H9 (cell line): ENCODE results near the gene KHNYN. TPM values are rescaled to one million over a fixed set of nuclear protein-coding genes. Genes with fewer than 3 reads are reported as not detected.
"Not testable (repeated sequence)": the region's sequence is repeated elsewhere in the genome, so short reads cannot be mapped to it uniquely, and the experiment has no call there.

Source experiments
- DNase-seq: peaks from one replicate; pipeline ENCODE4 v3.0.0-alpha.2; 2017
- H2AFZ ChIP-seq: one replicate; pipeline ENCODE4 v1.6.1; 2013; ENCODE audit warnings: mild to moderate bottlenecking, low read length, control low read depth, moderate library complexity
- H2AK5ac ChIP-seq: 2 replicates; pipeline ENCODE4 v1.6.1; 2013; ENCODE audit warnings: low read length, control low read depth, mixed read lengths; ENCODE audit not compliant: insufficient read length
- H2BK120ac ChIP-seq: one replicate; pipeline ENCODE4 v1.6.1; 2013; ENCODE audit warnings: low read depth, mild to moderate bottlenecking, low read length, control low read depth, inconsistent platforms; ENCODE audit not compliant: poor library complexity, severe bottlenecking
- H2BK12ac ChIP-seq: 2 replicates; pipeline ENCODE4 v1.6.1; 2013; ENCODE audit warnings: low read length, control low read depth, mixed read lengths, low read depth; ENCODE audit not compliant: insufficient read length
- H2BK15ac ChIP-seq: 2 replicates; pipeline ENCODE4 v1.6.1; 2013; ENCODE audit warnings: low read depth, low read length, control low read depth
- H2BK20ac ChIP-seq: one replicate; pipeline ENCODE4 v1.6.1; 2013; ENCODE audit warnings: low read depth, mild to moderate bottlenecking, low read length, control low read depth, inconsistent platforms; ENCODE audit not compliant: poor library complexity, severe bottlenecking
- H2BK5ac ChIP-seq: 2 replicates; pipeline ENCODE4 v1.6.1; 2013; ENCODE audit warnings: low read length, control low read depth, mixed read lengths; ENCODE audit not compliant: insufficient read length
- H3K14ac ChIP-seq: 2 replicates; pipeline ENCODE4 v1.6.1; 2013; ENCODE audit warnings: low read length, control low read depth; ENCODE audit not compliant: insufficient read depth
- H3K18ac ChIP-seq: 2 replicates; pipeline ENCODE4 v1.6.1; 2013; ENCODE audit warnings: low read depth, mild to moderate bottlenecking, mixed read lengths, low read length, control low read depth; ENCODE audit not compliant: insufficient read length
- H3K23ac ChIP-seq: 2 replicates; pipeline ENCODE4 v1.6.1; 2013; ENCODE audit warnings: low read length, control low read depth, mixed read lengths, low read depth; ENCODE audit not compliant: insufficient read length
- H3K23me2 ChIP-seq: 2 replicates; pipeline ENCODE4 v1.6.1; 2013; ENCODE audit warnings: low read depth, mild to moderate bottlenecking, mixed read lengths, low read length, control low read depth; ENCODE audit not compliant: insufficient read length, poor library complexity, severe bottlenecking
- H3K27ac ChIP-seq: 2 replicates; pipeline ENCODE4 v1.5.1; 2013; ENCODE audit warnings: low read length, control low read depth, mixed read lengths, low read depth; ENCODE audit not compliant: insufficient read length
- H3K27me3 ChIP-seq: 2 replicates; pipeline ENCODE4 v1.6.1; 2013; ENCODE audit warnings: low read length, control low read depth, inconsistent platforms; ENCODE audit not compliant: insufficient read depth
- H3K4ac ChIP-seq: 2 replicates; pipeline ENCODE4 v1.6.1; 2013; ENCODE audit warnings: low read depth, mild to moderate bottlenecking, control low read depth, inconsistent platforms, low read length, moderate library complexity
- H3K4me1 ChIP-seq: 2 replicates; pipeline ENCODE4 v1.6.1; 2013; ENCODE audit warnings: low read length, control low read depth, inconsistent platforms; ENCODE audit not compliant: insufficient read depth
- H3K4me2 ChIP-seq: 2 replicates; pipeline ENCODE4 v1.6.1; 2013; ENCODE audit warnings: low read length, control low read depth, mixed read lengths; ENCODE audit not compliant: insufficient read length, insufficient read depth
- H3K56ac ChIP-seq: 2 replicates; pipeline ENCODE4 v1.6.1; 2013; ENCODE audit warnings: low read depth, mild to moderate bottlenecking, mixed read lengths, low read length, control low read depth; ENCODE audit not compliant: insufficient read length
- H3K79me1 ChIP-seq: 2 replicates; pipeline ENCODE4 v1.6.1; 2013; ENCODE audit warnings: low read depth, mild to moderate bottlenecking, moderate library complexity, low read length, control low read depth, inconsistent platforms; ENCODE audit not compliant: insufficient read depth, poor library complexity, severe bottlenecking
- H3K79me2 ChIP-seq: 2 replicates; pipeline ENCODE4 v1.6.1; 2013; ENCODE audit warnings: low read length, control low read depth, inconsistent platforms; ENCODE audit not compliant: insufficient read depth
- H3K9ac ChIP-seq: 2 replicates; pipeline ENCODE4 v1.6.1; 2013; ENCODE audit warnings: low read length, control low read depth, mixed read lengths; ENCODE audit not compliant: insufficient read length; ENCODE audit errors: extremely low read depth
- H3K9me3 ChIP-seq: one replicate; pipeline ENCODE4 v1.6.1; 2013; ENCODE audit warnings: low read depth, low read length, inconsistent platforms; ENCODE audit not compliant: control insufficient read depth
- H3T11ph ChIP-seq: one replicate; pipeline ENCODE4 v1.6.1; 2013; ENCODE audit warnings: mild to moderate bottlenecking, low read length, control low read depth, inconsistent platforms
- H4K20me1 ChIP-seq: one replicate; pipeline ENCODE4 v1.6.1; 2013; ENCODE audit not compliant: control insufficient read depth, insufficient read length, insufficient read depth
- H4K5ac ChIP-seq: 2 replicates; pipeline ENCODE4 v1.6.1; 2013; ENCODE audit warnings: low read depth, mild to moderate bottlenecking, mixed read lengths, low read length, control low read depth; ENCODE audit not compliant: insufficient read length
- H4K8ac ChIP-seq: replicated peaks from 2 replicates; pipeline ENCODE4 v1.6.1; 2013; ENCODE audit warnings: low read length, control low read depth, mixed read lengths, low read depth; ENCODE audit not compliant: insufficient read length
- H4K91ac ChIP-seq: 2 replicates; pipeline ENCODE4 v1.6.1; 2013; ENCODE audit warnings: low read depth, mild to moderate bottlenecking, moderate library complexity, mixed read lengths, low read length, control low read depth; ENCODE audit not compliant: insufficient read length
- H3K27ac Mint-ChIP-seq, 3 experiments: 2 replicates in 2 of 3; 3 replicates in 1 of 3; pipeline ENCODE4 v1.8.0; 2020 to 2021; ENCODE audit warnings: mixed read lengths in 3 of 3, mild to moderate bottlenecking in 1 of 3, moderate library complexity in 1 of 3
- H3K27me3 Mint-ChIP-seq: 2 replicates; pipeline ENCODE4 v1.8.0; 2021; ENCODE audit warnings: low read depth, mild to moderate bottlenecking, moderate library complexity, mixed read lengths
- H3K36me3 Mint-ChIP-seq, 3 experiments: 2 replicates in 2 of 3; 3 replicates in 1 of 3; pipeline ENCODE4 v1.8.0; 2020 to 2021; ENCODE audit warnings: low read depth in 3 of 3, mixed read lengths in 3 of 3; ENCODE audit not compliant: insufficient read depth in 1 of 3
- H3K4me1 Mint-ChIP-seq, 2 experiments: 2 replicates each; pipeline ENCODE4 v1.8.0; 2020; ENCODE audit warnings: mixed read lengths in 2 of 2
- H3K4me3 Mint-ChIP-seq, 2 experiments: 2 replicates in 1 of 2; 3 replicates in 1 of 2; pipeline ENCODE4 v1.8.0; 2020 to 2021; ENCODE audit warnings: mild to moderate bottlenecking in 2 of 2, mixed read lengths in 2 of 2, moderate library complexity in 1 of 2
- H3K9me3 Mint-ChIP-seq, 2 experiments: 2 replicates in 1 of 2; 3 replicates in 1 of 2; pipeline ENCODE4 v1.8.0; 2020; ENCODE audit warnings: mild to moderate bottlenecking in 2 of 2, mixed read lengths in 2 of 2, moderate library complexity in 1 of 2
- CTCF ChIP-seq: fragments of 200-600 bp; sonication (generic); conservative IDR thresholded peaks from 3 replicates; pipeline ENCODE4 v1.8.0; 2021; ENCODE audit warnings: antibody characterized with exemption, mild to moderate bottlenecking
- WGBS: extraction: QIAGEN DNeasy Blood & Tissue Kit; methylation state at CpG from one replicate; pipeline ENCODE4 v1.1.7; 2013; ENCODE audit warnings: missing lambda C conversion rate, low lambda C conversion rate, mixed read lengths; ENCODE audit not compliant: insufficient read length; ENCODE audit errors: extremely low coverage; 5-methylcytosine and 5-hydroxymethylcytosine counted together
- total RNA-seq: library from RNA; stranded (reverse); gene quantifications from 2 replicates; pipeline ENCODE4 v1.2.1, GENCODE V29; 2021

The KHNYN gene
- total RNA-seq, 1 experiment from 2014 or later: 30.0 TPM

GRCh38 chr14:24475261-24475660 is 45.5 kb downstream of the KHNYN start:
- Histone ChIP-seq H3K9ac (no peak overlapping the region), H3K56ac (no peak overlapping the region), H3K14ac (no peak overlapping the region), H2BK120ac (no peak overlapping the region), H2AFZ (no peak overlapping the region), H2BK20ac (no peak overlapping the region), H2AK5ac (no peak overlapping the region), H3K79me2 (no peaks in the 10 kb centered on the region), H3K79me1 (no peaks in the 10 kb centered on the region), H3K4ac (no peak overlapping the region), H3K4me1 (no peaks in the 10 kb centered on the region), H4K5ac (no peak overlapping the region), H3K23me2 (no peaks in the 10 kb centered on the region), H4K91ac (no peak overlapping the region), H3K27ac (no peak overlapping the region), H3K9me3 (no peaks in the 10 kb centered on the region), H4K8ac (no peak overlapping the region), H2BK15ac (no peak overlapping the region), H3T11ph (no peak overlapping the region), H3K27me3 (no peaks in the 10 kb centered on the region), H2BK12ac (no peak overlapping the region), H3K18ac (no peak overlapping the region), H4K20me1 (no peaks in the 10 kb centered on the region), H3K23ac (no peak overlapping the region), H2BK5ac (no peak overlapping the region), H3K4me2 (no peak overlapping the region)
- Mint-ChIP-seq H3K27ac (no peak overlapping the region; a peak in 1 of 7 replicates), H3K27me3 (no peaks in the 10 kb centered on the region; the same call in 1 of the 2 replicates), H3K36me3 (peaks cover 4 to 11% (median 7%) of the 10 kb centered on the region in 3 experiments; a peak in 6 of 7 replicates), H3K9me3 (peaks cover 8 to 9% of the 10 kb centered on the region in 2 experiments; a peak in 3 of 5 replicates), H3K4me3 (no peak overlapping the region), H3K4me1 (peaks cover 7% of the 10 kb centered on the region in 2 experiments)
- DNase-seq: no peak
- no CpG with 5 or more reads among the region's 4 CpGs for WGBS
- TF ChIP-seq CTCF: no peak

GRCh38 chr14:24479999-24480398 is 50.2 kb downstream of the KHNYN start:
- H3K4me3 Mint-ChIP-seq, H3K4me1 ChIP-seq, H2BK15ac ChIP-seq, H3K9me3 ChIP-seq, H2BK5ac ChIP-seq, H3K23ac ChIP-seq, H3K27me3 ChIP-seq, H3K56ac ChIP-seq, DNase-seq, H4K8ac ChIP-seq, H3K27ac ChIP-seq, H4K5ac ChIP-seq, H4K20me1 ChIP-seq, H3K9ac ChIP-seq, H3K23me2 ChIP-seq, H3K4ac ChIP-seq, H3K27me3 Mint-ChIP-seq, H3K79me1 ChIP-seq, H3K9me3 Mint-ChIP-seq, H3K14ac ChIP-seq, H2BK120ac ChIP-seq, H2AFZ ChIP-seq, H2BK12ac ChIP-seq, H2BK20ac ChIP-seq, H2AK5ac ChIP-seq, H4K91ac ChIP-seq, H3K79me2 ChIP-seq, H3T11ph ChIP-seq, H3K4me2 ChIP-seq: not testable (repeated sequence)
- Mint-ChIP-seq H3K36me3 (peaks cover 1 to 11% (median 2%) of the 10 kb centered on the region in 3 experiments; a peak in 3 of 7 replicates), H3K4me1 (peaks cover 16 to 18% of the 10 kb centered on the region in 2 experiments), H3K27ac (peak overlapping the region in 1 of 3 experiments; percentile 69; a peak in 2 of 7 replicates)
- WGBS: no CpG with 5 or more reads among the region's 1 CpG
- H3K18ac ChIP-seq: peak overlapping the region; percentile 59
